ENCODE measurements around the gene DDOST. TPM values are rescaled to one million over a fixed set of nuclear protein-coding genes. Genes with fewer than 3 reads are reported as not detected.

Gene DDOST
- total and polyA plus RNA-seq, 2 experiments from 2014 or later: 176 to 326 TPM

- H3K4me3 ChIP-seq: no peak overlapping the region
- no peak for TF ChIP-seq CTCF (IDR thresholded peaks at IDR 0.05; ENCODE audit: low read depth, low read length)
- DNase-seq (ENCODE audit: low read depth in 1 of 2, low spot score in 1 of 2): no peak
- H3K9me3 ChIP-seq (ENCODE audit: low read depth): no peaks in the 10 kb centered on the region
- no peaks in the 10 kb centered on the region for H3K36me3 ChIP-seq
- no peak overlapping the region for H3K27ac ChIP-seq
- H3K4me1 ChIP-seq (ENCODE audit: low read depth): peaks cover 3% of the 10 kb centered on the region
- no peaks in the 10 kb centered on the region for H3K27me3 ChIP-seq
Observed at GRCh38 chr1:20666146-20666545, 5.0 kb upstream of the DDOST start.

- H3K9me3 ChIP-seq (ENCODE audit: low read depth): no peaks in the 10 kb centered on the region
- no peak overlapping the region for H3K27ac ChIP-seq
- no peak for TF ChIP-seq CTCF (IDR thresholded peaks at IDR 0.05; ENCODE audit: low read depth, low read length)
- no peak for DNase-seq (ENCODE audit: low read depth in 1 of 2, low spot score in 1 of 2)
- H3K36me3 ChIP-seq: no peaks in the 10 kb centered on the region
- H3K4me3 ChIP-seq: no peak overlapping the region
- no peaks in the 10 kb centered on the region for H3K27me3 ChIP-seq
- peaks cover 3% of the 10 kb centered on the region for H3K4me1 ChIP-seq (ENCODE audit: low read depth)
Observed at GRCh38 chr1:20665726-20666125, 4.6 kb upstream of the DDOST start.

GRCh38 chr1:20663969-20664715 lies 3.0 kb upstream of the DDOST start:
- Histone ChIP-seq H3K27ac (no peak overlapping the region), H3K36me3 (no peaks in the 10 kb centered on the region), H3K27me3 (no peaks in the 10 kb centered on the region), H3K4me3 (no peak overlapping the region), H3K4me1 (ENCODE audit: low read depth) (peaks cover 13% of the 10 kb centered on the region), H3K9me3 (ENCODE audit: low read depth) (no peaks in the 10 kb centered on the region)
- TF ChIP-seq CTCF (IDR thresholded peaks at IDR 0.05; ENCODE audit: low read depth, low read length): no peak
- no peak for DNase-seq (ENCODE audit: low read depth in 1 of 2, low spot score in 1 of 2)

- DNase-seq (ENCODE audit: low read depth in 1 of 2, low spot score in 1 of 2): no peak
- Histone ChIP-seq H3K27me3 (no peaks in the 10 kb centered on the region), H3K4me3 (no peak overlapping the region), H3K9me3 (ENCODE audit: low read depth) (no peaks in the 10 kb centered on the region), H3K4me1 (ENCODE audit: low read depth) (peaks cover 13% of the 10 kb centered on the region), H3K27ac (no peak overlapping the region), H3K36me3 (no peaks in the 10 kb centered on the region)
- TF ChIP-seq CTCF (IDR thresholded peaks at IDR 0.05; ENCODE audit: low read depth, low read length): no peak
Observed at GRCh38 chr1:20663365-20663764, 2.2 kb upstream of the DDOST start.

- H3K4me1 ChIP-seq (ENCODE audit: low read depth): peaks cover 13% of the 10 kb centered on the region
- H3K4me3 ChIP-seq: peak overlapping the region; percentile 83
- no peak for DNase-seq (ENCODE audit: low read depth in 1 of 2, low spot score in 1 of 2)
- no peak for TF ChIP-seq CTCF (IDR thresholded peaks at IDR 0.05; ENCODE audit: low read depth, low read length)
- H3K27me3 ChIP-seq: no peaks in the 10 kb centered on the region
- peak overlapping the region; percentile 89 for H3K27ac ChIP-seq
- peaks cover 8% of the 10 kb centered on the region for H3K36me3 ChIP-seq
- no peaks in the 10 kb centered on the region for H3K9me3 ChIP-seq (ENCODE audit: low read depth)
Observed at GRCh38 chr1:20662110-20662475, 924 bp upstream of the DDOST start.
